Astrocyte (in vitro differentiated cells and primary cell): ENCODE data around the gene SKIL. TPM values are rescaled to one million over a fixed set of nuclear protein-coding genes. Genes with fewer than 3 reads are reported as not detected.

ENCODE experiments used
- DNase-seq: peaks from one replicate; pipeline ENCODE4 v3.0.0-alpha.2; 2010; ENCODE audit warnings: low read depth
- FAIRE-seq: peaks from 2 replicates; lab custom pipeline; 2011; peaks lifted over from hg19 to GRCh38; lab: Jason Lieb, UNC
- H2AFZ ChIP-seq: 2 replicates; pipeline ENCODE4 v1.6.0; 2012; ENCODE audit warnings: low read depth, low read length, inconsistent platforms
- H3K27ac ChIP-seq: 2 replicates; pipeline ENCODE4 v1.5.1; 2011; ENCODE audit warnings: low read depth, low read length, inconsistent platforms
- H3K27me3 ChIP-seq: 2 replicates; pipeline ENCODE4 v1.6.0; 2011; ENCODE audit warnings: low read length, inconsistent platforms; ENCODE audit not compliant: insufficient read depth
- H3K36me3 ChIP-seq: 2 replicates; pipeline ENCODE4 v1.5.1; 2011; ENCODE audit warnings: low read length, inconsistent platforms; ENCODE audit not compliant: insufficient read depth
- H3K4me1 ChIP-seq: 2 replicates; pipeline ENCODE4 v1.5.1; 2011; ENCODE audit warnings: low read length, inconsistent platforms; ENCODE audit not compliant: insufficient read depth
- H3K4me2 ChIP-seq: 2 replicates; pipeline ENCODE4 v1.6.0; 2012; ENCODE audit warnings: low read length, inconsistent platforms
- H3K4me3 ChIP-seq: 2 replicates; pipeline ENCODE4 v1.5.1; 2011; ENCODE audit warnings: low read depth, mild to moderate bottlenecking, low read length, inconsistent platforms; ENCODE audit not compliant: insufficient read depth
- H3K79me2 ChIP-seq: 2 replicates; pipeline ENCODE4 v1.6.0; 2012; ENCODE audit warnings: mild to moderate bottlenecking, low read length, inconsistent platforms; ENCODE audit not compliant: insufficient read depth
- H3K9ac ChIP-seq: 2 replicates; pipeline ENCODE4 v1.6.0; 2012; ENCODE audit warnings: mild to moderate bottlenecking, low read length, inconsistent platforms
- H3K9me3 ChIP-seq: 2 replicates; pipeline ENCODE4 v1.5.1; 2012; ENCODE audit warnings: low read depth, mild to moderate bottlenecking, low read length, inconsistent platforms; ENCODE audit not compliant: insufficient read depth
- H4K20me1 ChIP-seq: 2 replicates; pipeline ENCODE4 v1.6.0; 2012; ENCODE audit warnings: low read length, inconsistent platforms; ENCODE audit not compliant: insufficient read depth
- H3K27ac Mint-ChIP-seq: one replicate; pipeline ENCODE4 v1.8.0; 2021; ENCODE audit warnings: mild to moderate bottlenecking, mixed read lengths; ENCODE audit not compliant: unreplicated experiment
- H3K27me3 Mint-ChIP-seq: one replicate; pipeline ENCODE4 v1.8.0; 2021; ENCODE audit warnings: low read depth, mixed read lengths; ENCODE audit not compliant: unreplicated experiment
- H3K36me3 Mint-ChIP-seq: one replicate; pipeline ENCODE4 v1.8.0; 2021; ENCODE audit warnings: low read depth, mixed read lengths; ENCODE audit not compliant: unreplicated experiment
- H3K4me1 Mint-ChIP-seq: one replicate; pipeline ENCODE4 v1.8.0; 2021; ENCODE audit warnings: low read depth, mixed read lengths; ENCODE audit not compliant: unreplicated experiment
- H3K4me3 Mint-ChIP-seq: one replicate; pipeline ENCODE4 v1.8.0; 2021; ENCODE audit warnings: mild to moderate bottlenecking, moderate library complexity, mixed read lengths; ENCODE audit not compliant: unreplicated experiment
- H3K9me3 Mint-ChIP-seq: one replicate; pipeline ENCODE4 v1.8.0; 2021; ENCODE audit warnings: mild to moderate bottlenecking, mixed read lengths; ENCODE audit not compliant: unreplicated experiment
- CTCF ChIP-seq: IDR thresholded peaks from 2 replicates; pipeline ENCODE4 v1.5.1; 2011; ENCODE audit warnings: low read depth, mild to moderate bottlenecking, inconsistent platforms, low read length, moderate library complexity; ENCODE audit not compliant: insufficient read depth
- EZH2 ChIP-seq: IDR thresholded peaks from 2 replicates; pipeline ENCODE4 v1.6.1; 2012; ENCODE audit warnings: mild to moderate bottlenecking, low read length, inconsistent platforms; ENCODE audit not compliant: insufficient read depth
- total RNA-seq: library from RNA; stranded (reverse); gene quantifications from 2 replicates; pipeline ENCODE4 v1.2.1, GENCODE V29; 2021

Gene SKIL
- total RNA-seq, 1 donor from 2014 or later, result 156 TPM

GRCh38 chr3:170391108-170391507, 33.6 kb downstream of the SKIL start:
- Histone ChIP-seq H2AFZ (no peak overlapping the region), H3K79me2 (peaks cover 71% of the 10 kb centered on the region), H3K27me3 (no peaks in the 10 kb centered on the region), H3K9ac (no peak overlapping the region), H3K27ac (no peak overlapping the region), H4K20me1 (peaks cover 55% of the 10 kb centered on the region), H3K36me3 (peaks cover 59% of the 10 kb centered on the region), H3K4me2 (no peak overlapping the region), H3K4me1 (no peaks in the 10 kb centered on the region), H3K9me3 (no peaks in the 10 kb centered on the region), H3K4me3 (no peak overlapping the region)
- DNase-seq, result no peak
- H3K27ac Mint-ChIP-seq, result no peak overlapping the region
- FAIRE-seq, result no peak
- H3K4me1 Mint-ChIP-seq, result peaks cover 1% of the 10 kb centered on the region
- H3K9me3 Mint-ChIP-seq, result no peaks in the 10 kb centered on the region
- H3K27me3 Mint-ChIP-seq, result no peaks in the 10 kb centered on the region
- TF ChIP-seq CTCF, result no peak
- no peak for TF ChIP-seq EZH2
- peaks cover 20% of the 10 kb centered on the region for H3K36me3 Mint-ChIP-seq
- no peak overlapping the region for H3K4me3 Mint-ChIP-seq

GRCh38 chr3:170397685-170398084, 40.2 kb downstream of the SKIL start:
- TF ChIP-seq CTCF (no peak), EZH2 (no peak)
- Histone ChIP-seq H3K9ac (no peak overlapping the region), H2AFZ (no peak overlapping the region), H3K79me2 (peaks cover 25% of the 10 kb centered on the region), H3K4me1 (no peaks in the 10 kb centered on the region), H3K9me3 (no peaks in the 10 kb centered on the region), H4K20me1 (peaks cover 16% of the 10 kb centered on the region), H3K36me3 (peaks cover 17% of the 10 kb centered on the region), H3K4me2 (no peak overlapping the region), H3K27me3 (no peaks in the 10 kb centered on the region), H3K27ac (no peak overlapping the region), H3K4me3 (no peak overlapping the region)
- Mint-ChIP-seq H3K27ac (no peak overlapping the region), H3K9me3 (no peaks in the 10 kb centered on the region), H3K36me3 (peaks cover 6% of the 10 kb centered on the region), H3K27me3 (no peaks in the 10 kb centered on the region), H3K4me3 (no peak overlapping the region), H3K4me1 (peaks cover 5% of the 10 kb centered on the region)
- FAIRE-seq (no peak), DNase-seq (no peak)

GRCh38 chr3:170405101-170405500, 47.6 kb downstream of the SKIL start:
- H3K9me3 ChIP-seq, result no peaks in the 10 kb centered on the region
- Mint-ChIP-seq H3K27ac (no peak overlapping the region), H3K36me3 (no peaks in the 10 kb centered on the region), H3K27me3 (no peaks in the 10 kb centered on the region), H3K4me3 (no peak overlapping the region), H3K4me1 (no peaks in the 10 kb centered on the region), H3K9me3 (no peaks in the 10 kb centered on the region)
- no peak for TF ChIP-seq CTCF
- no peak for TF ChIP-seq EZH2
- H3K36me3 ChIP-seq, result no peaks in the 10 kb centered on the region
- no peak for DNase-seq
- H4K20me1 ChIP-seq, result no peaks in the 10 kb centered on the region
- H3K4me3 ChIP-seq, result no peak overlapping the region
- H3K79me2 ChIP-seq, result no peaks in the 10 kb centered on the region
- H3K27ac ChIP-seq, result no peak overlapping the region
- no peak for FAIRE-seq
- H3K27me3 ChIP-seq, result no peaks in the 10 kb centered on the region
- no peaks in the 10 kb centered on the region for H3K4me1 ChIP-seq
- H3K4me2 ChIP-seq, result no peak overlapping the region
- H2AFZ ChIP-seq, result no peak overlapping the region
- H3K9ac ChIP-seq, result no peak overlapping the region
